K562 (cell line): Measurements from ENCODE around the gene ANP32B. TPM values are rescaled to one million over a fixed set of nuclear protein-coding genes. Genes with fewer than 3 reads are reported as not detected.
A peak's percentile ranks its signal among the peaks of the same experiment; 100 is the strongest.

Experiments used
- ATAC-seq: fragments of 200-7000 bp; cut with Tn5 transposase; 3 replicates; pipeline ENCODE4 v1.9.1; 2020; ENCODE audit warnings: moderate library complexity
- BruUV-seq: library from RNA; stranded (reverse); fragments of 400-500 nt; replicated peaks from 2 replicates; lab custom pipeline; 2021; lab: Mats Ljungman, UMichigan
- CTCF ChIA-PET: fragments of 300-600 bp; formaldehyde crosslinking; extraction: SDS; loops from one replicate; lab custom pipeline; 2021; ENCODE audit warnings: low intra/inter-chr PET ratio; lab: Yijun Ruan, JAX
- POLR2A ChIA-PET: fragments of 300-600, 350-650 bp; sonication (Branson Sonifier 250); formaldehyde crosslinking; extraction: SDS; loops from one replicate; lab custom pipeline; 2021; ENCODE audit warnings: antibody characterized with exemption, inconsistent platforms; lab: Yijun Ruan, JAX
- DNase-seq, 4 experiments: peaks; one replicate each; pipeline versions ENCODE4 v3.0.0 to v3.0.0-alpha.2; 2011 to 2018; ENCODE audit warnings: low spot score in 3 of 4, mixed read lengths in 3 of 4; ENCODE audit errors: extremely low read depth in 1 of 4
- FAIRE-seq: peaks from 2 replicates; lab custom pipeline; 2011; peaks lifted over from hg19 to GRCh38; lab: Jason Lieb, UNC
- H2AFZ ChIP-seq: 2 replicates; pipeline ENCODE4 v1.6.0; 2011; ENCODE audit warnings: low read depth, low read length, control low read depth, inconsistent platforms
- H3K27ac ChIP-seq: fragments of 200-600 bp; 3 replicates; pipeline ENCODE4 v1.8.0; 2011; ENCODE audit warnings: low read depth, mild to moderate bottlenecking, control low read depth, inconsistent platforms, low read length, moderate library complexity, mixed read lengths; ENCODE audit errors: extremely low read depth
- H3K27me3 ChIP-seq, 2 experiments: fragments of 300-600 bp in 1 of 2; 2 replicates in 1 of 2; 3 replicates in 1 of 2; pipeline versions ENCODE4 v1.6.0 to v1.8.0; 2011; ENCODE audit warnings: inconsistent platforms in 2 of 2, low read length in 2 of 2, mild to moderate bottlenecking in 1 of 2, mixed read lengths in 1 of 2, moderate library complexity in 1 of 2; ENCODE audit not compliant: control insufficient read depth in 2 of 2, insufficient read depth in 2 of 2
- H3K36me3 ChIP-seq: fragments of 300-600 bp; 3 replicates; pipeline ENCODE4 v1.8.0; 2011; ENCODE audit warnings: mild to moderate bottlenecking, low read length, inconsistent platforms; ENCODE audit not compliant: control insufficient read depth, insufficient read depth
- H3K4me1 ChIP-seq, 2 experiments: fragments of 200-600 bp in 1 of 2; replicated peaks in 1 of 2; 2 replicates in 1 of 2; 3 replicates in 1 of 2; pipeline versions ENCODE4 v1.5.1 to v1.8.0; 2011; ENCODE audit warnings: inconsistent platforms in 2 of 2, low read length in 2 of 2, mild to moderate bottlenecking in 1 of 2, mixed read lengths in 1 of 2, moderate library complexity in 1 of 2; ENCODE audit not compliant: control insufficient read depth in 2 of 2, insufficient read depth in 2 of 2
- H3K4me2 ChIP-seq: 2 replicates; pipeline ENCODE4 v1.6.1; 2011; ENCODE audit warnings: low read length, control low read depth, inconsistent platforms, mixed read lengths; ENCODE audit not compliant: insufficient read depth
- H3K4me3 ChIP-seq: fragments of 200-600 bp; sonication (generic), shearing (Covaris generic); 2 replicates; pipeline ENCODE4 v1.5.1; 2016; ENCODE audit warnings: control low read depth, inconsistent platforms
- H3K79me2 ChIP-seq: fragments of 200-600 bp; 3 replicates; pipeline ENCODE4 v1.8.0; 2011; ENCODE audit warnings: low read length, inconsistent platforms; ENCODE audit not compliant: control insufficient read depth, insufficient read depth
- H3K9ac ChIP-seq, 2 experiments: 2 replicates each; pipeline versions ENCODE4 v1.6.0 to v1.6.1; 2011; ENCODE audit warnings: low read depth in 2 of 2, low read length in 2 of 2, control low read depth in 1 of 2, inconsistent platforms in 1 of 2, mild to moderate bottlenecking in 1 of 2, mixed read lengths in 1 of 2; ENCODE audit not compliant: insufficient read depth in 1 of 2
- H3K9me1 ChIP-seq: one replicate; pipeline ENCODE4 v1.6.0; 2011; ENCODE audit warnings: inconsistent platforms, mild to moderate bottlenecking, low read length, moderate library complexity; ENCODE audit not compliant: control insufficient read depth, insufficient read depth
- H3K9me3 ChIP-seq: replicated peaks from 2 replicates; pipeline ENCODE4 v1.5.1; 2011; ENCODE audit warnings: low read depth, low read length, inconsistent platforms; ENCODE audit not compliant: control insufficient read depth, insufficient read depth
- H4K20me1 ChIP-seq: replicated peaks from 2 replicates; pipeline ENCODE4 v1.6.1; 2011; ENCODE audit warnings: low read length, inconsistent platforms, mixed read lengths; ENCODE audit not compliant: control insufficient read depth, insufficient read depth
- AFF1 ChIP-seq, 2 experiments: fragments of 450-650 bp; IDR thresholded peaks; 2 replicates each; pipeline ENCODE4 v1.6.1; 2018; ENCODE audit warnings: mild to moderate bottlenecking in 2 of 2, low read depth in 1 of 2; ENCODE audit not compliant: partially characterized antibody in 2 of 2
- CREB3 ChIP-seq: fragments of 450-650 bp; conservative IDR thresholded peaks from 2 replicates; pipeline ENCODE4 v1.6.1; 2016; ENCODE audit warnings: missing genetic modification characterization, low read depth, mild to moderate bottlenecking, missing compliant biosample characterization, moderate library complexity
- HCFC1 ChIP-seq: IDR thresholded peaks from 2 replicates; pipeline ENCODE4 v1.6.1; 2012; ENCODE audit warnings: low read depth, low read length, improper control_type of control experiment
- SIX5 ChIP-seq, 2 experiments: IDR thresholded peaks; 2 replicates each; pipeline ENCODE4 v1.6.1; 2011; ENCODE audit warnings: low read length in 2 of 2, borderline replicate concordance in 1 of 2, low read depth in 1 of 2, mild to moderate bottlenecking in 1 of 2, moderate library complexity in 1 of 2; ENCODE audit not compliant: insufficient read depth in 1 of 2
- ZFP30 ChIP-seq: fragments of 250-450 bp; sonication (Bioruptor Pico); IDR thresholded peaks from 2 replicates; pipeline ENCODE4 v1.8.0; 2022; ENCODE audit warnings: moderate library complexity, mild to moderate bottlenecking, inconsistent platforms, borderline replicate concordance
- ZNF143 ChIP-seq: sonication (generic); formaldehyde crosslinking; IDR thresholded peaks from 2 replicates; pipeline ENCODE4 v1.9.0; 2022; ENCODE audit warnings: mild to moderate bottlenecking, missing genetic modification reagents
- in situ Hi-C: fragments of 300-500 bp; cut with MboI; formaldehyde crosslinking; loops from 4 replicates; pipeline ENCODE4 v1.15.0; 2018; ENCODE audit warnings: inconsistent platforms, mixed read lengths
- intact Hi-C: fragments of 100-400 bp; cut with micrococcal nuclease; formaldehyde crosslinking; loops from 2 replicates; pipeline ENCODE4 v1.14.2; 2022
- polyA plus RNA-seq, 8 experiments: library from polyadenylated mRNA; depleted of rRNA in 4 of 8; stranded (reverse) in 5 of 8; unstranded in 3 of 8; fragments of >200 nt; fragmentation: Nextera tagmentation in 2 of 8; fragmentation: Illumina TruSeq in 1 of 8; extraction: Ambion mirVana in 2 of 8; extraction: Trizol in 1 of 8; gene quantifications; 2 replicates each; pipeline versions ENCODE4 v1.2.1 to v1.2.3, GENCODE V29; 2011 to 2014; ENCODE audit warnings: inconsistent platforms in 1 of 8, missing spikeins in 1 of 8
- total RNA-seq, 7 experiments: library from RNA; depleted of rRNA in 6 of 7; stranded (reverse); fragments of >200 nt in 6 of 7; fragmentation: Illumina TruSeq in 2 of 7; extraction: Trizol in 2 of 7; gene quantifications; 2 replicates each; pipeline versions ENCODE4 v1.2.1 to v1.2.3, GENCODE V29; 2011 to 2021; ENCODE audit warnings: low replicate concordance in 1 of 7
- TF ChIP-seq, protein P1 (sequence below): fragments of 450-650 bp; IDR thresholded peaks from 2 replicates; pipeline ENCODE4 v1.6.1; 2014; ENCODE audit warnings: low read depth, mild to moderate bottlenecking, moderate library complexity, borderline replicate concordance

ANP32B gene
- total and polyA plus RNA-seq, 9 of the 15 experiments (the other 6 are each of a cell fraction or from before 2014, with no cell fraction given) = 68.9 to 815 (median 141) TPM

- TF ChIP-seq, protein P1, sequence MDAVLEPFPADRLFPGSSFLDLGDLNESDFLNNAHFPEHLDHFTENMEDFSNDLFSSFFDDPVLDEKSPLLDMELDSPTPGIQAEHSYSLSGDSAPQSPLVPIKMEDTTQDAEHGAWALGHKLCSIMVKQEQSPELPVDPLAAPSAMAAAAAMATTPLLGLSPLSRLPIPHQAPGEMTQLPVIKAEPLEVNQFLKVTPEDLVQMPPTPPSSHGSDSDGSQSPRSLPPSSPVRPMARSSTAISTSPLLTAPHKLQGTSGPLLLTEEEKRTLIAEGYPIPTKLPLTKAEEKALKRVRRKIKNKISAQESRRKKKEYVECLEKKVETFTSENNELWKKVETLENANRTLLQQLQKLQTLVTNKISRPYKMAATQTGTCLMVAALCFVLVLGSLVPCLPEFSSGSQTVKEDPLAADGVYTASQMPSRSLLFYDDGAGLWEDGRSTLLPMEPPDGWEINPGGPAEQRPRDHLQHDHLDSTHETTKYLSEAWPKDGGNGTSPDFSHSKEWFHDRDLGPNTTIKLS = peak; percentile 29; the same call in 1 of the 2 replicates
- 0 out of 2 replicates have a peak, but pooled peaks have one; percentile 23 for TF ChIP-seq HCFC1
These were observed 51.7 kb downstream of the ANP32B start (continued) for GRCh38 chr9:98034593-98035546.

DNA sequence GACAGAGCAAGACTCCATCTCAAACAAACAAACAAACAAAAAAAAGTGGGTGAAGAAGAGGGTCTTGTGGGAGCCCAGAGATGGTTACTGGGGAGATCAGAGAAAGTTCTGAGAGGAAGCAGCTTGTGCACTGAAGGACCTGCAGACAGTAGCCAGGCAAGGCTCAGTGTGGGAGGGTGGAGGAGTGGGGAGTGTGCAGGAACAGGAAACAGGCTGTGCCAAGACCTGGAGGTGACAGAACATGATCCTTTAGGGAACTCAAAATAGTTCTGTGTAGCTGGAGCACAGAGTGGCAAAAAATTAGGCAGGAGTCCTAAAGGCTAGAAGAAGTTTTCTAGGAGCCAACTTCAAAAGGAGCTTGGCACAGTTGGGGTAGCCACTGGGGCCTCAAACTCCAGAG is 54.2 kb downstream of the ANP32B start:
- TF ChIP-seq SIX5 (IDR thresholded peaks at IDR 0.05; ENCODE audit: borderline replicate concordance in 1 of 2, insufficient read depth in 1 of 2, low read depth in 1 of 2, low read length in 2 of 2) (no peak), ZNF143 (CRISPR knock-in tag) (no peak), CREB3 (no peak), AFF1 (IDR thresholded peaks at IDR 0.05; ENCODE audit: low read depth in 1 of 2, partially characterized antibody in 2 of 2) (peak in 1 of 2 experiments; percentile 58), ZFP30 (CRISPR knock-in tag) (no peak)
- ATAC-seq (peak; percentile 22; the same call in 1 of the 3 replicates), DNase-seq (no peak), FAIRE-seq (no peak)
- Histone ChIP-seq H3K4me3 (no peak overlapping the region), H3K9me3 (no peaks in the 10 kb centered on the region), H3K79me2 (no peaks in the 10 kb centered on the region), H3K9me1 (no peaks in the 10 kb centered on the region), H3K36me3 (no peaks in the 10 kb centered on the region), H4K20me1 (no peaks in the 10 kb centered on the region), H3K4me2 (no peak overlapping the region), H2AFZ (no peak overlapping the region), H3K27ac (no peak overlapping the region), H3K4me1 (peaks cover 0 to 6% of the 10 kb centered on the region in 2 experiments; a peak in 4 of 5 replicates), H3K9ac (peak overlapping the region in 1 of 2 experiments; percentile 20; a peak in 1 of 4 replicates), H3K27me3 (no peaks in the 10 kb centered on the region)
- in situ Hi-C loops (no loop called here), intact Hi-C loops (no loop called here)
- POLR2A ChIA-PET = interaction anchor here (0.5 to 1.6 kb wide), 5 partner anchors 8 to 51 kb away, joined by 3 to 6 read pairs (median 3); no protein-coding TSS in a partner anchor
- CTCF ChIA-PET = no interaction called here
- no TSS peak for BruUV-seq
